Ovary (tissue), 9 donors: Measurements from ENCODE around the gene CHM. TPM values are rescaled to one million over a fixed set of nuclear protein-coding genes. Genes with fewer than 3 reads are reported as not detected.
"Not testable (repeated sequence)": the region's sequence is repeated elsewhere in the genome, so short reads cannot be mapped to it uniquely, and the experiment has no call there.

ENCODE experiments used
- DNase-seq, 5 donors: peaks; one replicate each; pipeline ENCODE4 v3.0.0-alpha.2; 2019 to 2020
- H3K27ac ChIP-seq, 2 donors: fragments of 200-600 bp; one replicate each; pipeline versions ENCODE4 v1.5.1 to v1.8.0; 2019 to 2022
- H3K27me3 ChIP-seq: fragments of 200-600 bp; one replicate; pipeline ENCODE4 v1.8.0; 2022
- H3K36me3 ChIP-seq: fragments of 200-600 bp; sonication (generic); one replicate; pipeline ENCODE4 v1.5.1; 2019
- H3K4me1 ChIP-seq: one replicate; pipeline ENCODE4 v1.8.1; 2013; ENCODE audit warnings: mild to moderate bottlenecking, moderate library complexity; ENCODE audit not compliant: insufficient read depth
- H3K4me3 ChIP-seq: fragments of 200-600 bp; sonication (generic); one replicate; pipeline ENCODE4 v1.5.1; 2017
- H3K9me3 ChIP-seq, 2 donors: fragments of 200-600 bp in 1 of 2; sonication (generic) in 1 of 2; one replicate each; pipeline versions ENCODE4 v1.5.1 to v1.8.1; 2013 to 2019; ENCODE audit warnings: mild to moderate bottlenecking in 1 of 2, moderate library complexity in 1 of 2
- CTCF ChIP-seq, 3 donors: fragments of 450-650 bp in 2 of 3; fragments of 200-600 bp in 1 of 3; IDR thresholded peaks; one replicate each; pipeline versions ENCODE4 v1.5.1 to v1.8.0; 2016 to 2022; ENCODE audit warnings: antibody characterized with exemption in 3 of 3, mild to moderate bottlenecking in 1 of 3
- EP300 ChIP-seq: sonication (generic); formaldehyde crosslinking; IDR thresholded peaks from one replicate; pipeline ENCODE4 v1.6.1; 2017; ENCODE audit warnings: antibody characterized with exemption
- POLR2A ChIP-seq: fragments of 450-650 bp; IDR thresholded peaks from one replicate; pipeline ENCODE4 v1.6.1; 2017; ENCODE audit warnings: antibody characterized with exemption, mild to moderate bottlenecking, moderate library complexity
- WGBS, 3 donors: extraction: QIAGEN DNeasy Blood & Tissue Kit in 1 of 3; methylation state at CpG; one replicate each; pipeline versions ENCODE4 v1.1.5 to v1.1.7; 2013 to 2017; 5-methylcytosine and 5-hydroxymethylcytosine counted together
- intact Hi-C, 4 donors: fragments of 100-400 bp; cut with DNase I; formaldehyde crosslinking; loops; one replicate each; pipeline versions ENCODE4 v1.11.0 to v1.15.1; 2022 to 2023
- polyA plus RNA-seq, 2 donors: library from polyadenylated mRNA; stranded (reverse); fragments of 200-250 nt in 1 of 2; fragments of 350-450 nt in 1 of 2; fragmentation: Illumina TruSeq in 1 of 2; extraction: RNeasy Lipid Tissue Mini Kit (QIAGEN cat#74804) in 1 of 2; gene quantifications; one replicate each; pipeline ENCODE4 v1.2.3, GENCODE V29; 2013 to 2014
- total RNA-seq, 7 donors: library from RNA; depleted of rRNA in 2 of 7; stranded (reverse); fragments of >200 nt in 2 of 7; fragmentation: NEBNext Ultra II Directional in 3 of 7; extraction: Animal tissue kit (Norgen Biotek cat#: 25700) in 3 of 7; gene quantifications; one replicate each; pipeline versions ENCODE4 v1.1.0 to v1.2.4, GENCODE V29; 2016 to 2023
- donor health status: DM: no; HTN: no; CAD: no; lungs with moderate emphysema.
- donor health status: DM: no; HTN: no; CAD: no.
- donor health status: Bipolar disorder and iron deficiency.
- donor health status: DM: yes; HTN: yes; CAD: no.
- donor health status: DM: no; HTN: no; CAD: no.
- donor health status: DM: yes; HTN: yes; CAD: no.

The CHM gene
- total and polyA plus RNA-seq, 9 donors, result 9.5 to 23.9 (median 18.2) TPM

GRCh38 chrX:85963736-85964135 is 83.6 kb downstream of the CHM start:
- H3K27me3 ChIP-seq, result no peaks in the 10 kb centered on the region
- no peaks in the 10 kb centered on the region for H3K4me1 ChIP-seq
- no peak for DNase-seq
- intact Hi-C loops, result no loop called here
- TF ChIP-seq CTCF (IDR thresholded peaks at IDR 0.05), result no peak
- TF ChIP-seq EP300, result no peak
- TF ChIP-seq POLR2A, result no peak
- no peak overlapping the region for H3K4me3 ChIP-seq
- no peak overlapping the region for H3K27ac ChIP-seq
- H3K9me3 ChIP-seq, result no peaks in the 10 kb centered on the region
- 65 to 77% (median 71%) methylated on average over 5 of the region's 5 CpGs for WGBS, 3 donors
- no peaks in the 10 kb centered on the region for H3K36me3 ChIP-seq

GRCh38 chrX:85955510-85955909 is 91.8 kb downstream of the CHM start:
- WGBS, 3 donors, result 85 to 91% (median 88%) methylated on average over 3 of the region's 3 CpGs
- H3K4me1 ChIP-seq, result no peaks in the 10 kb centered on the region
- H3K4me3 ChIP-seq, result no peak overlapping the region
- H3K27me3 ChIP-seq, result no peaks in the 10 kb centered on the region
- no peak for DNase-seq
- no peak overlapping the region for H3K27ac ChIP-seq
- intact Hi-C loops, result no loop called here
- H3K36me3 ChIP-seq, result no peaks in the 10 kb centered on the region
- TF ChIP-seq EP300 (no peak), POLR2A (no peak), CTCF (IDR thresholded peaks at IDR 0.05) (no peak)
- H3K9me3 ChIP-seq, result no peaks in the 10 kb centered on the region

- DNase-seq, intact Hi-C loops, H3K4me3 ChIP-seq, H3K27ac ChIP-seq, H3K36me3 ChIP-seq, H3K9me3 ChIP-seq, H3K4me1 ChIP-seq, H3K27me3 ChIP-seq: not testable (repeated sequence)
- 71 to 74% (median 73%) methylated on average over 4 of the region's 4 CpGs for WGBS, 3 donors
These were observed 102.6 kb downstream of the CHM start for GRCh38 chrX:85944751-85945150.

- intact Hi-C loops, result no loop called here
- DNase-seq, result no peak
- Histone ChIP-seq H3K9me3 (peaks cover 0 to 8% of the 10 kb centered on the region in 2 donors), H3K4me3 (no peak overlapping the region), H3K27me3 (no peaks in the 10 kb centered on the region), H3K36me3 (no peaks in the 10 kb centered on the region), H3K27ac (no peak overlapping the region), H3K4me1 (no peaks in the 10 kb centered on the region)
- TF ChIP-seq EP300 (no peak), CTCF (IDR thresholded peaks at IDR 0.05) (no peak), POLR2A (no peak)
- 67 to 80% (median 75%) methylated on average over 1 of the region's 1 CpG for WGBS, 3 donors
These were observed 106.1 kb downstream of the CHM start for GRCh38 chrX:85941275-85941674.

- 53 to 62% (median 58%) methylated on average over 3 of the region's 3 CpGs for WGBS, 3 donors
- not testable (repeated sequence) for H3K36me3 ChIP-seq, H3K4me3 ChIP-seq, DNase-seq, H3K4me1 ChIP-seq, H3K27me3 ChIP-seq, H3K9me3 ChIP-seq, H3K27ac ChIP-seq
- intact Hi-C loops, result loop anchor here in 1 of 4 donors (1.0 kb wide), 1 partner anchor 13 kb away; no protein-coding TSS in a partner anchor
These were observed 107.4 kb downstream of the CHM start for GRCh38 chrX:85939942-85940341.

- intact Hi-C loops, H3K4me3 ChIP-seq, H3K4me1 ChIP-seq, H3K9me3 ChIP-seq, H3K27me3 ChIP-seq, H3K36me3 ChIP-seq, H3K27ac ChIP-seq, DNase-seq: not testable (repeated sequence)
- WGBS, 3 donors, result 74 to 88% (median 82%) methylated on average over 2 of the region's 2 CpGs
These were observed 113.0 kb downstream of the CHM start for GRCh38 chrX:85934399-85934798.
